Measurements from ENCODE around the gene CCDC148.

The CCDC148 gene

GRCh38 chr2:158129037-158129436, 327.5 kb downstream of the CCDC148 start:
- Histone ChIP-seq H3K36me3 (ENCODE audit: control insufficient read depth, low read length) (no peaks in the 10 kb centered on the region), H4K20me1 (ENCODE audit: control insufficient read depth, insufficient read depth, low read depth, low read length) (no peaks in the 10 kb centered on the region), H3K4me2 (ENCODE audit: low read length) (no peak overlapping the region), H3K4me3 (ENCODE audit: low read length) (no peak overlapping the region), H3K79me2 (ENCODE audit: control insufficient read depth, low read length) (no peaks in the 10 kb centered on the region), H3K27ac (ENCODE audit: low read depth, low read length) (no peak overlapping the region), H3K4me1 (ENCODE audit: control insufficient read depth, low read length) (no peaks in the 10 kb centered on the region), H3F3A (ENCODE audit: control insufficient read depth, insufficient read depth) (no peaks in the 10 kb centered on the region), H3K9me2 (replicated peaks; ENCODE audit: control insufficient read depth, low read length) (no peaks in the 10 kb centered on the region), H3K9me3 (ENCODE audit: control insufficient read depth, insufficient read depth, low read length) (no peaks in the 10 kb centered on the region), H3K27me3 (ENCODE audit: control insufficient read depth, low read length) (no peaks in the 10 kb centered on the region)
- no peak for TF ChIP-seq CTCF (IDR thresholded peaks at IDR 0.05; ENCODE audit: low read depth, low read length, poor library complexity, severe bottlenecking)
- no peak for TF ChIP-seq EZH2phosphoT487 (IDR thresholded peaks at IDR 0.05; ENCODE audit: borderline replicate concordance, low read length)

GRCh38 chr2:158128168-158128973, 328.2 kb downstream of the CCDC148 start:
- H4K20me1 ChIP-seq (ENCODE audit: control insufficient read depth, insufficient read depth, low read depth, low read length), result no peaks in the 10 kb centered on the region
- no peaks in the 10 kb centered on the region for H3K4me1 ChIP-seq (ENCODE audit: control insufficient read depth, low read length)
- no peaks in the 10 kb centered on the region for H3K79me2 ChIP-seq (ENCODE audit: control insufficient read depth, low read length)
- H3K4me3 ChIP-seq (ENCODE audit: low read length), result no peak overlapping the region
- H3K27ac ChIP-seq (ENCODE audit: low read depth, low read length), result no peak overlapping the region
- no peak overlapping the region for H3K4me2 ChIP-seq (ENCODE audit: low read length)
- H3K9me3 ChIP-seq (ENCODE audit: control insufficient read depth, insufficient read depth, low read length), result no peaks in the 10 kb centered on the region
- H3K36me3 ChIP-seq (ENCODE audit: control insufficient read depth, low read length), result no peaks in the 10 kb centered on the region
- no peaks in the 10 kb centered on the region for H3F3A ChIP-seq (ENCODE audit: control insufficient read depth, insufficient read depth)
- H3K27me3 ChIP-seq (ENCODE audit: control insufficient read depth, low read length), result no peaks in the 10 kb centered on the region
- no peaks in the 10 kb centered on the region for H3K9me2 ChIP-seq (replicated peaks; ENCODE audit: control insufficient read depth, low read length)
- TF ChIP-seq CTCF (IDR thresholded peaks at IDR 0.05; ENCODE audit: low read depth, low read length, poor library complexity, severe bottlenecking) (no peak), EZH2phosphoT487 (IDR thresholded peaks at IDR 0.05; ENCODE audit: borderline replicate concordance, low read length) (no peak)

- H3K27ac ChIP-seq (ENCODE audit: low read depth, low read length), result no peak overlapping the region
- H4K20me1 ChIP-seq (ENCODE audit: control insufficient read depth, insufficient read depth, low read depth, low read length), result no peaks in the 10 kb centered on the region
- no peak overlapping the region for H3K4me3 ChIP-seq (ENCODE audit: low read length)
- H3K27me3 ChIP-seq (ENCODE audit: control insufficient read depth, low read length), result no peaks in the 10 kb centered on the region
- H3K79me2 ChIP-seq (ENCODE audit: control insufficient read depth, low read length), result no peaks in the 10 kb centered on the region
- H3F3A ChIP-seq (ENCODE audit: control insufficient read depth, insufficient read depth), result no peaks in the 10 kb centered on the region
- no peaks in the 10 kb centered on the region for H3K9me3 ChIP-seq (ENCODE audit: control insufficient read depth, insufficient read depth, low read length)
- no peaks in the 10 kb centered on the region for H3K36me3 ChIP-seq (ENCODE audit: control insufficient read depth, low read length)
- no peaks in the 10 kb centered on the region for H3K4me1 ChIP-seq (ENCODE audit: control insufficient read depth, low read length)
- no peak overlapping the region for H3K4me2 ChIP-seq (ENCODE audit: low read length)
- no peak for TF ChIP-seq CTCF (IDR thresholded peaks at IDR 0.05; ENCODE audit: low read depth, low read length, poor library complexity, severe bottlenecking)
- no peak for TF ChIP-seq EZH2phosphoT487 (IDR thresholded peaks at IDR 0.05; ENCODE audit: borderline replicate concordance, low read length)
- no peaks in the 10 kb centered on the region for H3K9me2 ChIP-seq (replicated peaks; ENCODE audit: control insufficient read depth, low read length)
Observed at GRCh38 chr2:158127380-158127804, 329.2 kb downstream of the CCDC148 start.
